Measurements from ENCODE around the gene TMEM9.

DNA sequence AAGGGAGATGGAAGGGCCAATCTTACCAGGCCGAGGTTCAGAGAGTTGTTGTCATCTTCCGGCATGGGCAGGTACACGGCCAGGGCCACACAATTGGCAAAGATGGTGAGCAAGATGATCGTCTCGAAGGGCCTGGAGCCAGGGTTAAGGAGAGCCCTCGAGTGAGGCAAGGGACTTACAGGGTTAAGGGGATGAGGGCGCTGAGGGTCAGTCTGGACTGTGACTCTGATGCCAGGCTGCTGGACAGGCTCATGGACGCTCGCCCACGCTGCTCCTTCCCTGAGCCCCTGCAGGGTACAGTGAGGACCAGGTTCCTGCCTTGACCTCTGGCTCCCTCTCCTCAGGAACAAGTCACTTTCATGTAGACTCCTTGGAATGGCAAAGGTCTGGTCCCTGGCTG, 44.1 kb downstream of the TMEM9 start:
- TF ChIP-seq POLR2A (IDR thresholded peaks at IDR 0.05; ENCODE audit: low read length), result no peak
- no peak for TF ChIP-seq GATA1 (IDR thresholded peaks at IDR 0.05; ENCODE audit: low read depth, low read length)
